Epithelial cell of esophagus (primary cell): ENCODE results near the gene ST8SIA6.
"Not testable (repeated sequence)": the region's sequence is repeated elsewhere in the genome, so short reads cannot be mapped to it uniquely, and the experiment has no call there.

Experiments
- DNase-seq: peaks from one replicate; pipeline ENCODE4 v3.0.0; 2010; ENCODE audit warnings: low read depth
- H3K4me3 ChIP-seq: 2 replicates; pipeline ENCODE4 v1.5.1; 2011; ENCODE audit warnings: mild to moderate bottlenecking, low read length, control low read depth
- CTCF ChIP-seq: IDR thresholded peaks from 2 replicates; pipeline ENCODE4 v1.5.1; 2011; ENCODE audit warnings: low read depth, mild to moderate bottlenecking, low read length, control low read depth, inconsistent platforms; ENCODE audit not compliant: insufficient read depth; ENCODE audit errors: missing control alignments

The ST8SIA6 gene

GRCh38 chr10:17409170-17409733 is 45.1 kb downstream of the ST8SIA6 start:
- TF ChIP-seq CTCF, result peak; percentile 43
- H3K4me3 ChIP-seq, result no peak overlapping the region
- peak; percentile 16 for DNase-seq

- no peak for DNase-seq
- TF ChIP-seq CTCF, result no peak
- H3K4me3 ChIP-seq, result no peak overlapping the region
These were observed 47.3 kb downstream of the ST8SIA6 start for GRCh38 chr10:17407047-17407446.

GRCh38 chr10:17406036-17406834 is 48.2 kb downstream of the ST8SIA6 start:
- DNase-seq, result no peak
- no peak for TF ChIP-seq CTCF
- no peak overlapping the region for H3K4me3 ChIP-seq

- no peak overlapping the region for H3K4me3 ChIP-seq
- no peak for DNase-seq
- no peak for TF ChIP-seq CTCF
These were observed 51.2 kb downstream of the ST8SIA6 start for GRCh38 chr10:17403161-17403560.

- not testable (repeated sequence) for DNase-seq
These were observed 52.4 kb downstream of the ST8SIA6 start for GRCh38 chr10:17402040-17402439.

GRCh38 chr10:17396004-17396403 is 58.4 kb downstream of the ST8SIA6 start:
- no peak overlapping the region for H3K4me3 ChIP-seq
- no peak for TF ChIP-seq CTCF
- DNase-seq, result no peak

More at GRCh38 chr10:17402040-17402439, 52.4 kb downstream of the ST8SIA6 start:
- not testable (repeated sequence) for H3K4me3 ChIP-seq

GRCh38 chr10:17394854-17395253 is 59.5 kb downstream of the ST8SIA6 start:
- no peak for TF ChIP-seq CTCF
- DNase-seq, result no peak
- H3K4me3 ChIP-seq, result no peak overlapping the region
